ENCODE data around the gene SRP68.

SRP68 gene

GRCh38 chr17:76040376-76040775 is 31.9 kb downstream of the SRP68 start:
- no peaks in the 10 kb centered on the region for H3K79me2 ChIP-seq (ENCODE audit: insufficient read depth, low read length)

GRCh38 chr17:76039121-76039520 is 33.2 kb downstream of the SRP68 start:
- no peaks in the 10 kb centered on the region for H3K9me2 ChIP-seq (replicated peaks; ENCODE audit: low read depth, low read length)
- H3K79me2 ChIP-seq (ENCODE audit: insufficient read depth, low read length): no peaks in the 10 kb centered on the region
- H3K27me3 ChIP-seq (ENCODE audit: insufficient read depth, low read length, poor library complexity, severe bottlenecking): no peaks in the 10 kb centered on the region
- H3K4me1 ChIP-seq (ENCODE audit: insufficient read depth, low read length, poor library complexity, severe bottlenecking): peaks cover 18% of the 10 kb centered on the region
- peaks cover 61% of the 10 kb centered on the region; the same call in 1 of the 2 replicates for H3K36me3 ChIP-seq (ENCODE audit: insufficient read depth, low read length)
- H2AFZ ChIP-seq (ENCODE audit: low read length): no peak overlapping the region
- no peak overlapping the region for H3K4me3 ChIP-seq (ENCODE audit: low read length, poor library complexity, severe bottlenecking)
- no peaks in the 10 kb centered on the region for H3K9me3 ChIP-seq (ENCODE audit: insufficient read depth, low read depth, low read length)
- H3F3A ChIP-seq (ENCODE audit: low read depth): no peaks in the 10 kb centered on the region
- no peaks in the 10 kb centered on the region for H4K20me1 ChIP-seq (ENCODE audit: insufficient read depth, low read length, poor library complexity, severe bottlenecking)
- TF ChIP-seq CTCF (conservative IDR thresholded peaks at IDR 0.05; ENCODE audit: low read length) (no peak), EZH2phosphoT487 (IDR thresholded peaks at IDR 0.05; ENCODE audit: borderline replicate concordance) (no peak)
- H3K9ac ChIP-seq (ENCODE audit: low read depth, low read length, poor library complexity, severe bottlenecking): no peak overlapping the region
- no peak overlapping the region for H3K4me2 ChIP-seq (ENCODE audit: low read depth, low read length, poor library complexity, severe bottlenecking)

More at GRCh38 chr17:76040376-76040775, 31.9 kb downstream of the SRP68 start:
- H3K4me1 ChIP-seq (ENCODE audit: insufficient read depth, low read length, poor library complexity, severe bottlenecking): peaks cover 9% of the 10 kb centered on the region
- peaks cover 73% of the 10 kb centered on the region; the same call in 1 of the 2 replicates for H3K36me3 ChIP-seq (ENCODE audit: insufficient read depth, low read length)
- H2AFZ ChIP-seq (ENCODE audit: low read length): no peak overlapping the region
- no peak overlapping the region for H3K4me3 ChIP-seq (ENCODE audit: low read length, poor library complexity, severe bottlenecking)
- H4K20me1 ChIP-seq (ENCODE audit: insufficient read depth, low read length, poor library complexity, severe bottlenecking): no peaks in the 10 kb centered on the region
- H3K9ac ChIP-seq (ENCODE audit: low read depth, low read length, poor library complexity, severe bottlenecking): no peak overlapping the region
- H3K9me3 ChIP-seq (ENCODE audit: insufficient read depth, low read depth, low read length): no peaks in the 10 kb centered on the region
- no peaks in the 10 kb centered on the region for H3K27me3 ChIP-seq (ENCODE audit: insufficient read depth, low read length, poor library complexity, severe bottlenecking)
- no peaks in the 10 kb centered on the region for H3F3A ChIP-seq (ENCODE audit: low read depth)
- no peak for TF ChIP-seq CTCF (conservative IDR thresholded peaks at IDR 0.05; ENCODE audit: low read length)
- no peak for TF ChIP-seq EZH2phosphoT487 (IDR thresholded peaks at IDR 0.05; ENCODE audit: borderline replicate concordance)
- no peaks in the 10 kb centered on the region for H3K9me2 ChIP-seq (replicated peaks; ENCODE audit: low read depth, low read length)
- no peak overlapping the region for H3K4me2 ChIP-seq (ENCODE audit: low read depth, low read length, poor library complexity, severe bottlenecking)

GRCh38 chr17:76038050-76038449 is 34.3 kb downstream of the SRP68 start:
- Histone ChIP-seq H2AFZ (ENCODE audit: low read length) (no peak overlapping the region), H3K4me2 (ENCODE audit: low read depth, low read length, poor library complexity, severe bottlenecking) (no peak overlapping the region), H3K9me2 (replicated peaks; ENCODE audit: low read depth, low read length) (no peaks in the 10 kb centered on the region), H3K9ac (ENCODE audit: low read depth, low read length, poor library complexity, severe bottlenecking) (no peak overlapping the region), H3K4me1 (ENCODE audit: insufficient read depth, low read length, poor library complexity, severe bottlenecking) (peaks cover 18% of the 10 kb centered on the region), H3K27me3 (ENCODE audit: insufficient read depth, low read length, poor library complexity, severe bottlenecking) (no peaks in the 10 kb centered on the region), H3K36me3 (ENCODE audit: insufficient read depth, low read length) (peaks cover 50% of the 10 kb centered on the region; the same call in 1 of the 2 replicates), H3K4me3 (ENCODE audit: low read length, poor library complexity, severe bottlenecking) (no peak overlapping the region), H4K20me1 (ENCODE audit: insufficient read depth, low read length, poor library complexity, severe bottlenecking) (no peaks in the 10 kb centered on the region), H3F3A (ENCODE audit: low read depth) (no peaks in the 10 kb centered on the region), H3K79me2 (ENCODE audit: insufficient read depth, low read length) (no peaks in the 10 kb centered on the region), H3K9me3 (ENCODE audit: insufficient read depth, low read depth, low read length) (no peaks in the 10 kb centered on the region)
- no peak for TF ChIP-seq EZH2phosphoT487 (IDR thresholded peaks at IDR 0.05; ENCODE audit: borderline replicate concordance)
- no peak for TF ChIP-seq CTCF (conservative IDR thresholded peaks at IDR 0.05; ENCODE audit: low read length)
